ENCODE results near the gene TTC7B. TPM values are rescaled to one million over a fixed set of nuclear protein-coding genes. Genes with fewer than 3 reads are reported as not detected.

Gene TTC7B
- total and polyA plus RNA-seq, 10 of the 15 experiments (the other 5 are each of a cell fraction or from before 2014, with no cell fraction given) = under 0.01 to 1.1 (median 0.26) TPM; not detected in 2

- POLR2A ChIA-PET = no interaction called here
- Histone ChIP-seq H3K4me2 (ENCODE audit: control insufficient read depth, insufficient read depth) (no peak overlapping the region), H3K9me3 (replicated peaks; ENCODE audit: control insufficient read depth, insufficient read depth, low read length) (no peaks in the 10 kb centered on the region), H3K36me3 (ENCODE audit: control insufficient read depth in 2 of 2, insufficient read depth in 2 of 2, low read length in 1 of 2) (no peaks in the 10 kb centered on the region), H3K79me2 (ENCODE audit: control insufficient read depth, insufficient read depth, low read length) (no peaks in the 10 kb centered on the region), H3K4me1 (ENCODE audit: control insufficient read depth, insufficient read depth, low read length) (no peaks in the 10 kb centered on the region), H3K27me3 (replicated peaks in 1 of 2; ENCODE audit: control insufficient read depth in 2 of 2, insufficient read depth in 2 of 2, low read length in 1 of 2) (no peaks in the 10 kb centered on the region; a peak in 1 of 4 replicates), H3K9ac (ENCODE audit: control insufficient read depth, insufficient read depth, low read length) (no peak overlapping the region), H3K27ac (ENCODE audit: control insufficient read depth, insufficient read depth) (no peak overlapping the region), H4K20me1 (ENCODE audit: control insufficient read depth, insufficient read depth) (no peaks in the 10 kb centered on the region), H3K4me3 (no peak overlapping the region), H2AFZ (ENCODE audit: control insufficient read depth, low read depth, low read length) (no peak overlapping the region)
- no peak for FAIRE-seq
- DNase-seq (ENCODE audit: low read depth, low spot score) = no peak
- RAD21 ChIA-PET (ENCODE audit: unreplicated experiment) = no interaction called here
- ATAC-seq = no peak
- 26% methylated on average over 13 of the region's 13 CpGs for WGBS (ENCODE audit: insufficient coverage, insufficient replicate concordance, low lambda C conversion rate, missing lambda C conversion rate)
- intact Hi-C loops (cut with micrococcal nuclease; ENCODE audit: unreplicated experiment) = no loop called here
- no peak for TF ChIP-seq BCL3 (IDR thresholded peaks at IDR 0.05; ENCODE audit: borderline replicate concordance, insufficient read depth, low read depth, low read length, poor library complexity, severe bottlenecking)
- no TSS peak for BruUV-seq (replicated peaks)
- in situ Hi-C loops (cut with MboI) = no loop called here
- SMC1A ChIA-PET (ENCODE audit: uncharacterized antibody, unreplicated experiment) = no interaction called here
- CTCF ChIA-PET = no interaction called here
Observed at GRCh38 chr14:90574188-90575131, 241.8 kb downstream of the TTC7B start.

GRCh38 chr14:90573385-90574105, 242.7 kb downstream of the TTC7B start:
- DNase-seq (ENCODE audit: low read depth, low spot score) (no peak), FAIRE-seq (no peak), ATAC-seq (no peak)
- H3K9ac ChIP-seq (ENCODE audit: control insufficient read depth, insufficient read depth, low read length) = no peak overlapping the region
- no peak overlapping the region for H3K4me2 ChIP-seq (ENCODE audit: control insufficient read depth, insufficient read depth)
- no peak overlapping the region for H2AFZ ChIP-seq (ENCODE audit: control insufficient read depth, low read depth, low read length)
- H3K4me1 ChIP-seq (ENCODE audit: control insufficient read depth, insufficient read depth, low read length) = no peaks in the 10 kb centered on the region
- H3K79me2 ChIP-seq (ENCODE audit: control insufficient read depth, insufficient read depth, low read length) = no peaks in the 10 kb centered on the region
- H3K27ac ChIP-seq (ENCODE audit: control insufficient read depth, insufficient read depth) = no peak overlapping the region
- ChIA-PET RAD21 (ENCODE audit: unreplicated experiment) (no interaction called here), POLR2A (no interaction called here), SMC1A (ENCODE audit: uncharacterized antibody, unreplicated experiment) (no interaction called here), CTCF (interaction anchor here (1.3 kb wide), 1 partner anchor 134 kb away, joined by 3 read pairs; no protein-coding TSS in a partner anchor)
- no peak overlapping the region for H3K4me3 ChIP-seq
- no peaks in the 10 kb centered on the region; a peak in 1 of 4 replicates for H3K27me3 ChIP-seq (replicated peaks in 1 of 2; ENCODE audit: control insufficient read depth in 2 of 2, insufficient read depth in 2 of 2, low read length in 1 of 2)
- WGBS (ENCODE audit: insufficient coverage, insufficient replicate concordance, low lambda C conversion rate, missing lambda C conversion rate) = 66% methylated on average over 22 of the region's 29 CpGs
- no peaks in the 10 kb centered on the region for H4K20me1 ChIP-seq (ENCODE audit: control insufficient read depth, insufficient read depth)
- in situ Hi-C loops (cut with MboI) = no loop called here
- intact Hi-C loops (cut with micrococcal nuclease; ENCODE audit: unreplicated experiment) = no loop called here
- BruUV-seq (replicated peaks) = no TSS peak
- H3K36me3 ChIP-seq (ENCODE audit: control insufficient read depth in 2 of 2, insufficient read depth in 2 of 2, low read length in 1 of 2) = no peaks in the 10 kb centered on the region
- TF ChIP-seq ASH2L (IDR thresholded peaks at IDR 0.05; ENCODE audit: borderline replicate concordance, low read depth) (no peak), MTA3 (IDR thresholded peaks at IDR 0.05; ENCODE audit: borderline replicate concordance, low read length) (no peak), HDGF (IDR thresholded peaks at IDR 0.05) (no peak)
- no peaks in the 10 kb centered on the region for H3K9me3 ChIP-seq (replicated peaks; ENCODE audit: control insufficient read depth, insufficient read depth, low read length)
